ENCODE measurements around the gene TOMM70.

Gene TOMM70

GRCh38 chr3:100411091-100411982 is 10.4 kb upstream of the TOMM70 start:
- DNase-seq (ENCODE audit: low read depth in 3 of 3), result no peak

GRCh38 chr3:100407977-100408532 is 7.2 kb upstream of the TOMM70 start:
- DNase-seq (ENCODE audit: low read depth in 3 of 3), result no peak

- DNase-seq (ENCODE audit: low read depth in 3 of 3), result no peak
These were observed 6.3 kb upstream of the TOMM70 start for GRCh38 chr3:100407164-100407563.

GRCh38 chr3:100404250-100404548 is 3.3 kb upstream of the TOMM70 start:
- no peak for DNase-seq (ENCODE audit: low read depth in 3 of 3)

- DNase-seq (ENCODE audit: low read depth in 3 of 3), result no peak
These were observed 2.7 kb upstream of the TOMM70 start for GRCh38 chr3:100403362-100404249.

- no peak for DNase-seq (ENCODE audit: low read depth in 3 of 3)
These were observed 2.0 kb upstream of the TOMM70 start for GRCh38 chr3:100402891-100403290.

- no peak for DNase-seq (ENCODE audit: low read depth in 3 of 3)
These were observed 1.4 kb upstream of the TOMM70 start for GRCh38 chr3:100402256-100402655.

- DNase-seq (ENCODE audit: low read depth in 3 of 3), result peak; percentile 16 to 27 (median 19)
These were observed 769 bp upstream of the TOMM70 start for GRCh38 chr3:100401674-100402041.

GRCh38 chr3:100400419-100400779 is 490 bp downstream of the TOMM70 start:
- DNase-seq (ENCODE audit: low read depth in 3 of 3), result peak; percentile 7 to 21 (median 13)

- no peak for DNase-seq (ENCODE audit: low read depth in 3 of 3)
These were observed 1.4 kb downstream of the TOMM70 start for GRCh38 chr3:100399341-100400071.

GRCh38 chr3:100396967-100397366 is 3.9 kb downstream of the TOMM70 start:
- DNase-seq (ENCODE audit: low read depth in 3 of 3), result no peak

GRCh38 chr3:100395679-100396431 is 5.0 kb downstream of the TOMM70 start:
- no peak for DNase-seq (ENCODE audit: low read depth in 3 of 3)

GRCh38 chr3:100389025-100389424 is 11.9 kb downstream of the TOMM70 start:
- DNase-seq (ENCODE audit: low read depth in 3 of 3), result no peak

- no peak for DNase-seq (ENCODE audit: low read depth in 3 of 3)
These were observed 14.3 kb downstream of the TOMM70 start for GRCh38 chr3:100386437-100387074.

- no peak for DNase-seq (ENCODE audit: low read depth in 3 of 3)
These were observed 16.0 kb downstream of the TOMM70 start for GRCh38 chr3:100384733-100385525.

- no peak for DNase-seq (ENCODE audit: low read depth in 3 of 3)
These were observed 24.6 kb downstream of the TOMM70 start for GRCh38 chr3:100376301-100376700.

- no peak for DNase-seq (ENCODE audit: low read depth in 3 of 3)
These were observed 26.4 kb downstream of the TOMM70 start for GRCh38 chr3:100374521-100374920.

GRCh38 chr3:100370756-100371155 is 30.1 kb downstream of the TOMM70 start:
- DNase-seq (ENCODE audit: low read depth in 3 of 3), result no peak

- DNase-seq (ENCODE audit: low read depth in 3 of 3), result no peak
These were observed 32.4 kb downstream of the TOMM70 start for GRCh38 chr3:100368441-100368840.

GRCh38 chr3:100366424-100366823 is 34.5 kb downstream of the TOMM70 start:
- DNase-seq (ENCODE audit: low read depth in 3 of 3), result no peak

Measured in stimulated activated CD4-positive, alpha-beta T cell treated with anti-CD3 and anti-CD28 coated beads, TNF-alpha, amount 100 ng/mL, for 48 hours (primary cell).